Measurements from ENCODE around the gene ASAP2. TPM values are rescaled to one million over a fixed set of nuclear protein-coding genes. Genes with fewer than 3 reads are reported as not detected.
A peak's percentile ranks its signal among the peaks of the same experiment; 100 is the strongest.

Gene ASAP2
- total RNA-seq, 1 experiment from 2014 or later = 18.4 TPM

DNA sequence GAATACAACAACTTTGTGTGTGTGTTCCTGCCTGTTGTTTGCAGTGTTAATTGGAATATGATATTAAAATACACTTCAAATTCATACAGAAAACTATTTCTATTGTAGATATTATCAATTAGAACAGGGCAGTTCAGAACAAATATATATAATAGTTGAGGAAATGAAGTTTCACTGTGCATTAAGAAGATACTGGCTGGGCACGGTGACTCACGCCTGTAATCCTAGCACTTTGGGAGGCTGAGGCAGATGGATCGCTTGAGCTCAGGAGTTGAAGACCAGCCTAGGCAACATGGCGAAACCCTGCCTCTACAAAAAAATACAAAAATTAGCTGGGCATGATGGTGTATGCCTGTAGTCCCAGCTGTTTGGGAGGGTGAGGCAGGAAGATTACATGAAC, 79.3 kb downstream of the ASAP2 start:
- DNase-seq = peak; percentile 23
- Histone ChIP-seq H3K27me3 (no peaks in the 10 kb centered on the region), H3K36me3 (peaks cover 41% of the 10 kb centered on the region), H3K9me3 (no peaks in the 10 kb centered on the region), H3K4me3 (no peak overlapping the region)

DNA sequence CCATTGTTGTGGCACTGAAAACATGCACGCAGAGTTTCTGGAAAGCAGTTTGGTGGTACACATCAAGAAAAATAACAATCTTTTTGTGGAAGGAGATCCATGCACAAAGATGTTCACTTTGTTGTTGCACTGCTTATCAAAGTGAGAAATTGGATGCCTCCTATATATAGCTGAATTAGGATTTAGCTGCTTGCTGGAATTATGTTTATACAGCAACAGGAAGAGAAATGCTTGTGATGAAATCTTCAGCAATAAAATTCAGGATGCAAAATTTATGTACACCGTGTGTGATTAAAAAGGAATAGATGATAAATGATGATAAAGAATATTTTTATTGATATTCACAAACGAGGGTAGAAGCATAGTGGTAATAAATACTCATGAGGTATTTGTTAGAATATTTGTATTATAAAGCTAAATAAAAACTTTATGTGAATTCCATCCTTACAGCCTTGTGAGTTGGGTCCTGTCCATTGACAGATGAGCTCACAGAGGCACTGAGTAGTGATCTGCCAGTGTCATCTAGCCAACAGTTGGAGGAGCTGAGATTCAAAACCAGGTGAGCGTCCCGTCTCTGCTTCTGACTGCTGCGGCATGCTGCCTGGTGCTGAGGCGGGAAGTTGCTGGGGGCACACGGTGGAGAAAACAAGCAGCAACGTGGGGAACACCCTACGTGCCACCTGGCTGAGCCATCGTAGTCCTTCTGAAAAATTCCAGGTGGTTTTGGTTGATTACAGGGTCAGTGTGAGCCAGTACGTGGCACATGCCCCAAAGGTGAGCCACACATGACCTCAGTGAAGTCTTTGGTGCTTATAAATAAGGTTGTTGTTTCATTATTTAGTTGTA, 80.2 kb downstream of the ASAP2 start:
- no peaks in the 10 kb centered on the region for H3K9me3 ChIP-seq
- peaks cover 42% of the 10 kb centered on the region for H3K36me3 ChIP-seq
- peak; percentile 23 for DNase-seq
- no peaks in the 10 kb centered on the region for H3K27me3 ChIP-seq
- H3K4me3 ChIP-seq = no peak overlapping the region

DNA sequence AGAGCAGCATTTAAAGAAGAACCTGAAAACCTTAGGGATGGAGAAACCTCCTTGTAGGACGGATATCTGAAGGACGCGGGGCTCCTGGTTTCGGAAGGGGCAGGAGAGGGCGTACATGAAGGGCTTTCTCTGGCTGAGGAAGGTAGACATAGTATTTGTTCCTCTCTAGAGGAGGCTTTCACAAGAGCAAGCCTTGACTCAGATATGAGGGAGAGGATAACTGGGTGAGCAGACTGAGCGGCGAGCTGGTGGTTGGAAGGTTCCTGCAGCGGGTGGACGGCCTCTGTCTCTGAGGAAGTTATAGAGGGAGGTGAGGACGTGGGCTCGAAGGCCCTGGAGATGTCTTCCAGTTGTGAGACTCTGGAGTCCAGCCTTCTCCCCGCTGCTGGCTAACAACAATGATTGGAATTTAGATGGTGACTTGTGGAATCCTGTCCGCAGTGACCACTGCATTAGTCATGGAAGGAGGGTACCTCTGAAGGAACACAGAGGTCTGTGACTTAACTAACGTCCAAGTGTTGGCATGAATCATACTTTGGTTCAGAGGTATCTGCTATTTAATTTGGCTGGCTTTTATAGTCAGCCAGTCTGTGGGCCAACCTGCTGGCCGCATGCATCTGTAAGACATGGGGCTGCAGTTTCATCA, 80.9 kb downstream of the ASAP2 start:
- Histone ChIP-seq H3K4me3 (no peak overlapping the region), H3K27me3 (no peaks in the 10 kb centered on the region)

DNA sequence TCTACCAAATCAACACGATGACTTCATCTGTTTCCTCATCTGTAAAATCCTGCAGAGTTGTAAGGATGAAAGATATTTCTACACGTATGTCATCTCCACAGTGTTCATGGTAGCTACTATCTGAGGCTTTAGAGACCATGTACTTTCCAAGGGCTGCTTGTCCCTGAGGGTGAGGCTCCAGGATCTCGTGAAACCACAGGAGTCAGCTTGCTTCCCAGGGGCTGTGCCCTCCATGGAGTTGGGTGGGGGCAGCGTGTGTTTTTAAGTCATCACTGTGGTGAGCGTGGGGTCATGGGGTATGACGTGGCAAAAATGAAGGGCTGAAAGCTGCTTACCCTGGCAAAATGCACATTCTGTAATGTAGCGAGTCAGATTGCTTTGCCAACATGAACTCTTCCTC, 81.6 kb downstream of the ASAP2 start:
- no peaks in the 10 kb centered on the region for H3K27me3 ChIP-seq
- DNase-seq = peak; percentile 84
- no peak overlapping the region for H3K4me3 ChIP-seq

More for the DNA sequence above, 80.9 kb downstream of the ASAP2 start:
- DNase-seq = peak; percentile 93
- no peaks in the 10 kb centered on the region for H3K9me3 ChIP-seq
- peaks cover 36% of the 10 kb centered on the region for H3K36me3 ChIP-seq

DNA sequence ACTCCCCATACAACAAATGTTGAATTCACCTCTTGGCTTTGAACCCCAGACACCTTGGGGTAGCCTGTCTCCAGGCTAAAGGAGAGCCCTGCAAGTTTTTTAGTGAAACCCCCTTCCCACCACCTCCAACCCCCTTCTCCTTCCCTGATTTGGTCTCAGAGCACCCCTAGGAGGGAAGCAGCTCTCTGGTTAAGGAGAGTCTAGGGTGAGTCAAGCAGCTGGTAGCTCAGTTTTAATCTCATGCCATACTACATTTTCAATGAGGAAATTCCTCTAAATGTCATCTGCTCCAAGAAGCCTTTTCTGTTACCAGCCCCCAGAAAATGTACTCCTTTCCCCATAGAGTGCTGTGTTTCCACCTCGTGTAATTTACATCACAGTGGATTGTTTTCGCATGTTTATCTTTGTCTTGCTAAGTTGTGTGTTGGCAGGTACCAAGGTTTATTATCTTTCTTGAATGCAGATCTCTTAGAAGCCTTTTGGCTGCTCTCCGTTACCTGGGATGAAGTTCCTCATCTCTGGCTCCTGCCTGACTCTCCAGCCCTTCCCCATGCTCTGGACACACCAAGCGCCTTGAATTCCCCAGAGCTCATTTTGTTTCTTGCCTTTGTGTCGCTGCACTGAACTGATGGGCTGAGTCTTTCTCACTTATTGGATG, 82.2 kb downstream of the ASAP2 start:
- Histone ChIP-seq H3K27me3 (no peaks in the 10 kb centered on the region), H3K4me3 (no peak overlapping the region), H3K36me3 (peaks cover 27% of the 10 kb centered on the region), H3K9me3 (no peaks in the 10 kb centered on the region)
- DNase-seq = peak; percentile 22

More for the DNA sequence above, 81.6 kb downstream of the ASAP2 start:
- H3K9me3 ChIP-seq = no peaks in the 10 kb centered on the region
- peaks cover 32% of the 10 kb centered on the region for H3K36me3 ChIP-seq

DNA sequence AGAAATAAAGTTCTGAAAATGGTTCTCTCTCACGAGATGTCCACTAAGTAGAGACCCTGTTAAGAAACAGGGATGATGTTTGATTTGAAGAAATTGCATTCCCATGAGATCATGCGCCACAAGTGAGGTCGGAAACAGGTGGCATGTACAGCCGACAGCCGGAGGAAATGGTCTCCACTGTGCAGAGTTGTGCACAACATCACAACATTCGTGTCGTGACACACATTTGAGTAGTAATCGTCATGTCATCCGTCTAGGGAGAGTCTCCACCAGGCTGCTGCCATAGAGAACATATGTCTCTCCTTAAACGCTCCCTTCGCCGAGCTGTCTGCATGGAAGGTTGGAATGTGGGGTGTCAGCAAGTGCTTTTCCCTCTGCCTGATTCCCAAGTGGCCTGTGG, 84.7 kb downstream of the ASAP2 start:
- Histone ChIP-seq H3K4me3 (no peak overlapping the region), H3K36me3 (peaks cover 27% of the 10 kb centered on the region), H3K27me3 (no peaks in the 10 kb centered on the region), H3K9me3 (no peaks in the 10 kb centered on the region)
- no peak for DNase-seq

DNA sequence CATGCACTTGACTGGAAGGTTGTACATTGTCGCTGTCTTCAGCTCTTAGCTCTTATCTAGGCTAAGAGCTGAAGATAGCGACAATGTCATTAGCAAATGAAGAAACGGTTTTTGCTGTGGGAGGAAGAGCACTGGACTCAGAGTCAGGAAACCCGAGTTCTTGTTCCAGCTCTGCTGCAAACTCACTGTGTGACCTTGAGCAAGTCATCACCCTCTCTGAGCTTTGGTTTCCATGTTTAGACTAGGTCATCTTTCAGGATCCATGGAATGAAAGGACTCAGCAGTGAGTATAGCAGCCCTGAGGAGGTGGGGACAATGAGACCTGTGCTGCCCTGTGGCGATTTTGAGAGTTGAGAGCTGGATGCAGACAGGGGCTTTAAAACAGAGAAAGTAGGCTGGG, 85.3 kb downstream of the ASAP2 start:
- Histone ChIP-seq H3K9me3 (no peaks in the 10 kb centered on the region), H3K4me3 (no peak overlapping the region), H3K27me3 (no peaks in the 10 kb centered on the region), H3K36me3 (peaks cover 31% of the 10 kb centered on the region)
- no peak for DNase-seq

DNA sequence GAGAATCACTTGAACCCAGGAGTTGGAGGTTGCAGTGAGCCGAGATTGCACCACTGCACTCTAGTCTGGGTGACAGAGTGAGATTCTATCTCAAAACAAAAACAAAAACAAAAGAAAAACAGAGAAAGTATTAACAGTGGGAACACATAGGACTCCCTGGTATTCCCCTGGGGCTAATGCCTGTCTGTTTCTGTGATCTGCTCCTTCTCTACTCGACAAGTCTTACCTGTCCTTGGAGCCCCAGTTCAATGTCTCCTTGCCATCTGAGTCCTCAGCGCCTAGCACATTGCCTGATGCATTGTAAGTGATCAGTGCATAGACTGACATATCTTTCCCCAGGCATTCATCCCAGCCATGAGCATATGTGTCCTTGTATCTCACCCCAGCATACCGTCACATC, 85.8 kb downstream of the ASAP2 start:
- no peaks in the 10 kb centered on the region for H3K27me3 ChIP-seq
- H3K9me3 ChIP-seq = no peaks in the 10 kb centered on the region
- no peak for DNase-seq
- H3K4me3 ChIP-seq = no peak overlapping the region
- H3K36me3 ChIP-seq = peaks cover 32% of the 10 kb centered on the region

DNA sequence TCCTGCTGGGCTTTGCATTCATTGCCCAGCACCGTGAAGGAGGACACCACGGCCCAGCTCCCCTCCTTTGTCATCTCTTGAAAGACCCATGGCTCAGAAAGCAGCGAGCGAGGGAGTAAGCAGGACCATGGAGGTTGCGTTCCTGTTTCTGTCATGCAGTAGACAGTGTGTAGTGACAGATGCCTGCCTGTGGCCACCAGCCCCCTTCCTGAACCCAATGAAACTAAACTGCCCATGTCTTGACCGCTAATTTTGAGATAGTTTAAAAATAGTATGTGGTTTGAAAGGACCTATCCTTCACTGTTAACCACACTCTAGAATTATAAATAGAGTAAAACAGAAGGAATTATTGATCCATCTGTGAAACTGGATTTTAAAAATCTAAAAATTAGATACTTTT, 88.2 kb downstream of the ASAP2 start:
- peaks cover 35% of the 10 kb centered on the region for H3K36me3 ChIP-seq
- no peak overlapping the region for H3K4me3 ChIP-seq
- H3K9me3 ChIP-seq = no peaks in the 10 kb centered on the region
- no peaks in the 10 kb centered on the region for H3K27me3 ChIP-seq
- DNase-seq = no peak

DNA sequence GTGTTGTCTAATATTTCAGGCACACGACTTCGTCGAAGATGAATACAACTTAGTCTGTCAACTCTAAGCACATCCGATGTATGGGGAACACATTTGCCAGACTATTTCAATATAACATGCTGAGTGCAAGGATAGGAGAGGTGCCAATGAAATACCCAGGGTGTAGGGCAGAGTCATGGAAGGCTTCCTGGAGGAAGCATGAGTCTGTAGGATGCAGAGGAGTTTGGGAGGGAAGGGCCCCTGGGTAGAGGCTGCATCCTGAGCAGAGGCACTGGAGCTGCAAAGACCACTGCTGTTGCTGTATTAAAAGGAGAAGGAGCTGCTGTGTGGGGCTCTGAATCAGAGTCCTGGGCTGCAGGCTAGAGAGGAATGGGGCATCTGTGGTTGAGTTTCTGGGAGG, 89.9 kb downstream of the ASAP2 start:
- Histone ChIP-seq H3K4me3 (no peak overlapping the region), H3K9me3 (no peaks in the 10 kb centered on the region), H3K36me3 (peaks cover 38% of the 10 kb centered on the region), H3K27me3 (no peaks in the 10 kb centered on the region)
- DNase-seq = no peak

DNA sequence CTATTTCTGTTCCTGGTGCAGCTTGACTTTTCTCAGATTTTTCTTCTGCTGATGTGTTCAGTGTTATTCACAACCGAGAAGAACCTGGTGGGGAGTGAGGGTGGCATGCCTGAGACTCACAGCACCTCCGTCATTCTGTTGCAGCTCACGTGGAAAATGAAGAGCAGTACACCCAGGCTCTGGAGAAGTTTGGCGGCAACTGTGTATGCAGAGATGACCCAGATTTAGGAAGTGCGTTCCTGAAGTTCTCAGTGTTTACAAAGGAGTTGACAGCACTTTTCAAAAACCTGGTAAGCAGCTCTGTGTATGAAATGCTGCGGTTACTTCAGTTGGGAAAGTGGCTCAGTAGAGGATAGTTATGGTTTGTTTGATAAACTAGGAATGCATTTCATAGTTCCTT, 90.5 kb downstream of the ASAP2 start:
- H3K9me3 ChIP-seq = no peaks in the 10 kb centered on the region
- DNase-seq = no peak
- peaks cover 34% of the 10 kb centered on the region for H3K36me3 ChIP-seq
- no peaks in the 10 kb centered on the region for H3K27me3 ChIP-seq
- no peak overlapping the region for H3K4me3 ChIP-seq

DNA sequence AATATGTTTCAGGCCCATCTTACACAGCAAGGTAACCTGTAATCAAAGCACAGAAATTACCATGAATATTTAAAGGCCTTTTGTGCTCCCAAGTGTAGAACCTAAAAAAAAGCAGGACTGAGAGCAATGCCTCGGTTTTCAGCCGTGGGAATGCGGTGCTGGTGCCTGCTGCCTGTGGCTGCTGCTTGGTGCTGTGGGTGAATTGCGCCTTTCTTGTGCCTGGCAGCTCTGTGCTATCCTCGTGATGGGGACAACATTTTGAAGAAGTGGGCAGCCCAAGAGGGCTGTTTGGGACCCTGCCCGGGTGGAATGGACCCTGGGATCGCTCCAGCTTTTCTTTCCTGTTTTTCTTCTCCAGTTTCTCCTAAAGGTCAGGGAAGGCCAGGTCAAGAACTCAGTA, 91.2 kb downstream of the ASAP2 start:
- H3K27me3 ChIP-seq = no peaks in the 10 kb centered on the region
- no peaks in the 10 kb centered on the region for H3K9me3 ChIP-seq
- DNase-seq = no peak

DNA sequence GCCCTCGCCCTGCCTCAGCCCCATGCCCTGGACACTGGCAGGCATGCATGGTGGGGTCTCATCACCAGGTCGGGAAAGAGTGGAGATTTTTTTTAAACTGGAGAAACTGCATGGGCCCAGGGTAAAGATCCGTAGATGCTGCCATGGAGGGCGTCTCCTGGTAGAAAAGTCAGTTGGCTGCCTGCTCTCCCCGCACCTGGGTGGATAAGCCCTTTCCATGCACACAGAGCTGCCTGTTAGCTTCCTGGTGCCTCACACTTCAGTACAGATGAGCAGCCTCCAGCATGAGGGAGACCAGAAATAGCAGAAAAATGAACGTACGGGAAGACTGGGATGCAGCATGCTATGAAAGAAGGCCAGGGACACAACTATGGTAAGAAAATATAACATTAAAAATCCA, 92.0 kb downstream of the ASAP2 start:
- DNase-seq = no peak
- Histone ChIP-seq H3K4me3 (no peak overlapping the region), H3K27me3 (no peaks in the 10 kb centered on the region), H3K36me3 (peaks cover 38% of the 10 kb centered on the region), H3K9me3 (no peaks in the 10 kb centered on the region)

More for the DNA sequence above, 91.2 kb downstream of the ASAP2 start:
- H3K4me3 ChIP-seq = no peak overlapping the region
- H3K36me3 ChIP-seq = peaks cover 34% of the 10 kb centered on the region

DNA sequence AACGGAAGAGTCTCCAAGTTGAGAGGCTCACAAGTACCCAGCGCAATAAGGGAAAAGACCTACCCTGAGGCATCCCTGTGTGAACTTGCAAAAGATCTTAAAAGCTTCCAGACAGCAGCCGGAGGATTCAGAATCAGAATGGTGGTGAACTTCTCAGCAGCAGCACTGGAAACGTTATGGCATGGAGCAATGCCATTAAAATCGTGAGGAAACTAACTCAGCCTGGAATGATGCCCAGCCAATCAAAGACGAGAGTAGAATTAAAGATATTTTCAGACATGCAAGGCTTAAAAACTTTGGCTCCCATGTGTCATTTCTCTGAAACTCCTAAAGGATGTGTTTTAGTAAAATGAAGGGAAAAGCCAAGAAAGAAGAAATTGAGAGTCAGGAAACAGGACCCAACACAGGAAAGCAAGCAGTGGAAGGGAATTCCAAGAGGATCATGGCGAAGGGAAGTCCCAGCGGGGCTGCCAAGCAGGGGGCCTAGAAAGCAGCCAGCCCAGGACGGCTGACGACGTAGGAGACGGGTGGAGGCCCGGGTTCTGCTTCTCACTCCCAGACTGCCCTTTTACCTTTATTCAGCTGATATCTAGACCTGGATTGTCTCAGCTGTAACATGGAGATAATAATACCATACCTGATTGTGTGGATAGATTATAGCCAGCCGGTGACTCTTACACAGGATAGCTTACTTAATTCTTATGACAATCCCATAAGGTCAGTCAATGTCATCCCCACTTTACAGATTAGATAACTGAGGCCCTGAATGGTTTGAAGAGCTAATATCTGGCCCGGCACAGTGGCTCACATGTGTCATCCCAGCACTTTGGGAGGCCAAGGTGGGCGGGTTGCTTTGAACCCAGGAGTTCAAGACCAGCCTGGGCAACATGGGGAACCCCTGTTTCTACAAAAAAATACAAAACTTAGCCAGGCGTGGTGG, 92.8 kb downstream of the ASAP2 start:
- Histone ChIP-seq H3K27me3 (no peaks in the 10 kb centered on the region), H3K4me3 (no peak overlapping the region), H3K9me3 (no peaks in the 10 kb centered on the region), H3K36me3 (peaks cover 38% of the 10 kb centered on the region)
- no peak for DNase-seq

DNA sequence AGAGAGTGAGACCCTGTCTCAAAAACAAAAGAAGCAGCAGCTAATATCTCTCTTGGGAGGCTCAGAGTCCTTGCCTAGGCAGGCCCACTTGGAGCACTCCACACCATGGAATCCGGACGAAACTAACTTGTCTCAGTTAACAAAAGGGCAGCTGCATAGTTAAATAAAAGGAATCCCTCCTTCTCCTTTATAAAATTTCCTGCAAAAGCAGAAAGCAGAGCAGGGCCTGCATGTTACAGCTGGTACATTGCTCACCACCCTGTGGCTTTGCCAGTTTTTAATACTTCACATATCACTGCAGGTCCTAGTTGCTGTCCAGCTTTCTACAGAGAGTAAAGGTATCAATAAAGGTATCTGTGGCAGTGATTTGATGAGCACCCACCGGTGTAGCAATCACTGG, 93.6 kb downstream of the ASAP2 start:
- DNase-seq = no peak
- Histone ChIP-seq H3K4me3 (no peak overlapping the region), H3K36me3 (peaks cover 37% of the 10 kb centered on the region), H3K27me3 (no peaks in the 10 kb centered on the region), H3K9me3 (no peaks in the 10 kb centered on the region)

DNA sequence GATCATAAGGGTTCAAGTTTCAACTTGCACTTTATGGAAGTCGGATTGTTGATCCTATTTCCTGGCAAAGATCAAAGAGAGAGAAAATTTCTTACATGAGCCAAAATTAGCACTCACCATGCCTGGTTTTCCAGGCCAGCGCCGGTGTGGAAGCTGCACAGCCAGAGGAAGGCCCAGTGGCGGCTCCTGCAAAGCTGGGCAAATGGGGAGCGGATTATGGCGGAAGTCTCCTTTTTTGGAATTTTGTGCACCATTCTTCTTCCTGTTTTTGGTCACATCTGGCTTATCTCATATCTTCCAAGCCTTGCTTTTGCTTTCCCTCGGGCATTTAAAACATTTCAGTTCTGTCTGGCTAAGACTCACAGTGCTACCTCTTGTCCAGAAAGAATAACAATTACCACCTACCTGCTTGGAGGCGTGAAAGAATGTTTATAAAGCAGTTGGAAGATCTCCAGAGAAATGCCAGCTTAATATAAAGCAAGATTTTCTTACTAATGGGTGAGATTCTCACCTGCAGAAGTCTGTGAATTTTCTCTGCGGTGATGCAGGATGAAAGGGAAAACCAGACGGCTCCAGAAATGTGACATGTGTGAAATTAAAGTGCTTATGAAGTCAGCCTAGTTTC, 94.3 kb downstream of the ASAP2 start:
- H3K27me3 ChIP-seq = no peaks in the 10 kb centered on the region
- H3K4me3 ChIP-seq = no peak overlapping the region
- no peaks in the 10 kb centered on the region for H3K9me3 ChIP-seq
- peaks cover 32% of the 10 kb centered on the region for H3K36me3 ChIP-seq
- DNase-seq = no peak
